ENCODE measurements around the gene DYDC1.
"Not testable (repeated sequence)": the region's sequence is repeated elsewhere in the genome, so short reads cannot be mapped to it uniquely, and the experiment has no call there.

Gene DYDC1

GRCh38 chr10:80319725-80320290, 36.7 kb downstream of the DYDC1 start:
- Mint-ChIP-seq H3K27me3 (no peaks in the 10 kb centered on the region), H3K4me3 (no peak overlapping the region), H3K36me3 (no peaks in the 10 kb centered on the region), H3K9me3 (no peaks in the 10 kb centered on the region), H3K27ac (no peak overlapping the region), H3K4me1 (no peaks in the 10 kb centered on the region)
- ATAC-seq, result peak; percentile 13

- Mint-ChIP-seq H3K27me3 (no peaks in the 10 kb centered on the region), H3K36me3 (no peaks in the 10 kb centered on the region), H3K9me3 (no peaks in the 10 kb centered on the region), H3K4me3 (no peak overlapping the region), H3K4me1 (no peaks in the 10 kb centered on the region), H3K27ac (no peak overlapping the region)
- no peak for ATAC-seq
These were observed 37.2 kb downstream of the DYDC1 start for GRCh38 chr10:80319318-80319717.

GRCh38 chr10:80318742-80319141, 37.8 kb downstream of the DYDC1 start:
- no peaks in the 10 kb centered on the region for H3K27me3 Mint-ChIP-seq
- no peak overlapping the region for H3K27ac Mint-ChIP-seq
- H3K4me1 Mint-ChIP-seq, result no peaks in the 10 kb centered on the region
- H3K36me3 Mint-ChIP-seq, result no peaks in the 10 kb centered on the region
- no peaks in the 10 kb centered on the region for H3K9me3 Mint-ChIP-seq
- ATAC-seq, result no peak
- H3K4me3 Mint-ChIP-seq, result no peak overlapping the region

GRCh38 chr10:80315391-80315790, 41.2 kb downstream of the DYDC1 start:
- ATAC-seq, result no peak
- H3K27ac Mint-ChIP-seq, result no peak overlapping the region
- peaks cover 3% of the 10 kb centered on the region for H3K9me3 Mint-ChIP-seq
- H3K36me3 Mint-ChIP-seq, result no peaks in the 10 kb centered on the region
- H3K27me3 Mint-ChIP-seq, result no peaks in the 10 kb centered on the region
- H3K4me3 Mint-ChIP-seq, result no peak overlapping the region
- H3K4me1 Mint-ChIP-seq, result peaks cover 8% of the 10 kb centered on the region

DNA sequence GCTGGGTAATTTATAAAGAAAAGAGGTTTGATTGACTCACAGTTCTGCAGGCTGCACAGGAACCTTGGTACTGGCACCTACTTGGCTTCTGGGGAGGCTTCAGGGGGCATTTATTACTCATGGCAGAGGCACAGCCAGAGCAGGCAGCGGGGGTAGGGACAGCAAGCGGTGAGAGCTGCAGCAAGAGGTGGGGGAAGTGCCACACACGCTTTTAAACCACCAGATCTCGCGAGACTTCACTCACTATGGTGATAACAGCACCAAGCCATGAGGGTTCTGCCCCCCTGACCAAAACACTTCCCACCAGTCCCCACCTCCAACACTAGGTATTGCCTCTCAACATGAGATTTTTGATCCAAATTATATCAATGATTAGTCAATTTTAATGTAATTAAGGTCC, 43.0 kb downstream of the DYDC1 start:
- H3K27ac Mint-ChIP-seq, result no peak overlapping the region
- ATAC-seq, result no peak
- no peaks in the 10 kb centered on the region for H3K27me3 Mint-ChIP-seq
- no peaks in the 10 kb centered on the region for H3K36me3 Mint-ChIP-seq
- no peak overlapping the region for H3K4me3 Mint-ChIP-seq
- H3K9me3 Mint-ChIP-seq, result peaks cover 3% of the 10 kb centered on the region
- H3K4me1 Mint-ChIP-seq, result peaks cover 8% of the 10 kb centered on the region

DNA sequence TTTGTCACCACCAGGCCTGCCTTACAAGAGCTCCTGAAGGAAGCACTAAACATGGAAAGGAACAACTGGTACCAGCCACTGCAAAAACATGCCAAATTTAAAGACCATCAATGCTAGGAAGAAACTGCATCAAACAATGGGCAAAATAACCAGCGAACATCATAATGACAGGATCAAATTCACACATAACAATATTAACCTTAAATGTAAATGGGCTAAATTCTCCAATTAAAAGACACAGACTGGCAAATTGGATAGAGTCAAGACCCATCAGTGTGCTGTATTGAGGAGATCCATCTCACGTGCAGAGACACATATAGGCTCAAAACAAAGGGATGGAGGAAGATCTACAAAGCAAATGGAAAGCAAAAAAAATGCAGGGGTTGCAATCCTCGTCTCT, 50.6 kb downstream of the DYDC1 start:
- not testable (repeated sequence) for H3K36me3 Mint-ChIP-seq, ATAC-seq, H3K27ac Mint-ChIP-seq, H3K4me3 Mint-ChIP-seq, H3K4me1 Mint-ChIP-seq
- Mint-ChIP-seq H3K9me3 (peaks cover 25% of the 10 kb centered on the region), H3K27me3 (peaks cover 49% of the 10 kb centered on the region)

- Mint-ChIP-seq H3K4me3 (no peak overlapping the region), H3K27me3 (peaks cover 37% of the 10 kb centered on the region), H3K27ac (no peak overlapping the region), H3K4me1 (no peaks in the 10 kb centered on the region), H3K9me3 (peaks cover 17% of the 10 kb centered on the region), H3K36me3 (peaks cover 5% of the 10 kb centered on the region)
- no peak for ATAC-seq
These were observed 59.6 kb downstream of the DYDC1 start for GRCh38 chr10:80296942-80297341.

DNA sequence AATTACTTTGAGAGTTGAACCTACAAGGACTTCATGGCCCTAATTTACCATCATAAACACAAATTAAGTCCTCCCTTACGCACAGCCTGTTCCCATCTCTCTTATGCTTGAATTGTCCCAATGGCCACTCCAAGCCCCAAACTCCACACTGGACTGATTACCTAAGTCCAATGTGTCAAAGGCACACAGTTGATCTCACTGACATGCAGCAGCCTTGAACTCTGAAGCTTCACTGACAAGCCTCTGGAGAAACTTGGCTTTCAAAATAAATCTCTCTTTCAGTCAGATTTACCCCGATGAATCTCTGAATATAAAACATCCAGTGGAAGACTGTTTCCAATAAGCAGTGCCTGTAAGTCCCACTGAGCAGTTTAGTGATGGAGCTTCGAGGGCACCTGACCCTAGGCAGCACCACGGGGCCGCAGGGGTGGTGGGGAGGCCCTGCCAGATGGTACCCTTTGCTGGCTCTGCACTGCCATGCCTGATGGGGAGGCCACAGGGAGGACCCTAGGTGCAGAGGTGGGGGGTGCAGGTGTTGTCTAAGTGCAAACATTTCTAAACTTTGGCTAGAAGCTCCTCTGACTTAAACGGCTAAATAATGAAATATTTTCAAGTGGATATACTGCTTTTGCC, 63.8 kb downstream of the DYDC1 start:
- no peak overlapping the region for H3K27ac Mint-ChIP-seq
- no peak overlapping the region for H3K4me3 Mint-ChIP-seq
- H3K27me3 Mint-ChIP-seq, result peaks cover 40% of the 10 kb centered on the region
- ATAC-seq, result no peak
- peaks cover 8% of the 10 kb centered on the region for H3K9me3 Mint-ChIP-seq
- no peaks in the 10 kb centered on the region for H3K4me1 Mint-ChIP-seq
- H3K36me3 Mint-ChIP-seq, result peaks cover under 1% of the 10 kb centered on the region

GRCh38 chr10:80290474-80291220, 65.9 kb downstream of the DYDC1 start:
- ATAC-seq, result no peak
- H3K4me1 Mint-ChIP-seq, result no peaks in the 10 kb centered on the region
- H3K36me3 Mint-ChIP-seq, result no peaks in the 10 kb centered on the region
- H3K27ac Mint-ChIP-seq, result no peak overlapping the region
- peaks cover 49% of the 10 kb centered on the region for H3K27me3 Mint-ChIP-seq
- peaks cover 2% of the 10 kb centered on the region for H3K9me3 Mint-ChIP-seq
- H3K4me3 Mint-ChIP-seq, result no peak overlapping the region

GRCh38 chr10:80289451-80290287, 66.9 kb downstream of the DYDC1 start, which contains the start of gene MAT1A:
Gene MAT1A, minus strand, starts transcription at chr10:80289658. Its CDS starts 235 bp downstream, at chr10:80289423.
- Mint-ChIP-seq H3K9me3 (no peaks in the 10 kb centered on the region), H3K4me1 (no peaks in the 10 kb centered on the region), H3K27ac (no peak within 1 kb of the TSS), H3K4me3 (no peak within 1 kb of the TSS), H3K27me3 (peaks cover 41% of the 10 kb centered on the region), H3K36me3 (no peaks in the 10 kb centered on the region)
- no peak for ATAC-seq

DNA sequence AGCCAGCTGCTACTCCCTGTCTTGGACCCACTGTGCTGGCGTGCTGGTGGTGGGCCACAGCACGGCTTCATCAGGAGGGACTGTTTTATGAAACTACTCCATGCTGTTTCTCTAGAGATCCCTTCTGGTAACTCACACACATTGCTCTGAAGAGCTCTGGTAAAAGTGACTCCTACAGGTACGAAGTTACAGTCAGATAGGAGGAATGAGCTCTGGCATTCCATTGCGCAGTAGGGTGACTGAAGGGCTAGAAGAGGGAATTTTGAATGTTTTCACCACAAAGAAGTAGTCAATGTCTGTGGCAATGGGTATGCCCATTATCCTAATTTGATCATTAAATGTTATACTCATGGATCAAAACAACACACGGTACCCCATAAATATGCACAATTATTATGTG, 67.7 kb downstream of the DYDC1 start:
- Mint-ChIP-seq H3K27ac (no peak overlapping the region), H3K27me3 (peaks cover 35% of the 10 kb centered on the region), H3K36me3 (no peaks in the 10 kb centered on the region), H3K4me1 (no peaks in the 10 kb centered on the region), H3K9me3 (no peaks in the 10 kb centered on the region), H3K4me3 (no peak overlapping the region)
- ATAC-seq, result no peak

All from stimulated activated memory B cell treated with anti-CD40 and anti-IgM and Interleukin-4, amounts not matched to agents 10 μg/mL and 1 μg/mL and 100 μg/mL, for 72 hours (primary cell).